Measurements from ENCODE around the gene AGBL4. TPM values are rescaled to one million over a fixed set of nuclear protein-coding genes. Genes with fewer than 3 reads are reported as not detected.

AGBL4 gene
- polyA plus RNA-seq, 3 donors: 0.05 TPM; not detected in 2

DNA sequence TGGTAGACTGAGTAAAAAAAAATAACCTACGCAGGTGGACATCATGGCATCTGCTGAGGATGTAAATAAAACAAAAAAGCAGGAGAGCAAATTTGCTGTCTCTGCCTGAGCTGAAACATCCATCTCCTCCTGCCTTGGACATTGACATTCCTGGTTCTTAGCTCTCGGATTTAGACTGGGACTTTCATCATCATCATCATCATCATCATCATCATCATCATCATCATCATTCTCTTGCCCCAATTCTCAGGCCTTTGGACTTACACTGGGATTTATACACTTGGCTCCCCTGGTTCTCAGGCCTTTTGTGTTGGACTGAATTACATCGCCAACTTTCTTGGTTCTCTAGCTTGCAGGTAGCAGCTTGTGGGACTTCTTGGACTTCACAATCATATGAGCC is 938.7 kb downstream of the AGBL4 start:
- Mint-ChIP-seq H3K4me3 (no peak overlapping the region), H3K9me3 (peaks cover 3 to 22% (median 10%) of the 10 kb centered on the region in 7 donors), H3K27ac (no peak overlapping the region), H3K36me3 (no peaks in the 10 kb centered on the region), H3K27me3 (ENCODE audit: low read depth in 3 of 3) (no peaks in the 10 kb centered on the region), H3K4me1 (no peaks in the 10 kb centered on the region)
- WGBS (ENCODE audit: insufficient coverage): 83% methylated on average over 2 of the region's 3 CpGs
- H2AFZ ChIP-seq (ENCODE audit: insufficient read depth, low read depth, low read length, poor library complexity, severe bottlenecking): no peak overlapping the region
- H3K4me2 ChIP-seq (replicated peaks; ENCODE audit: extremely low read depth, low read length, poor library complexity, severe bottlenecking): no peak overlapping the region
- TF ChIP-seq, protein P1, sequence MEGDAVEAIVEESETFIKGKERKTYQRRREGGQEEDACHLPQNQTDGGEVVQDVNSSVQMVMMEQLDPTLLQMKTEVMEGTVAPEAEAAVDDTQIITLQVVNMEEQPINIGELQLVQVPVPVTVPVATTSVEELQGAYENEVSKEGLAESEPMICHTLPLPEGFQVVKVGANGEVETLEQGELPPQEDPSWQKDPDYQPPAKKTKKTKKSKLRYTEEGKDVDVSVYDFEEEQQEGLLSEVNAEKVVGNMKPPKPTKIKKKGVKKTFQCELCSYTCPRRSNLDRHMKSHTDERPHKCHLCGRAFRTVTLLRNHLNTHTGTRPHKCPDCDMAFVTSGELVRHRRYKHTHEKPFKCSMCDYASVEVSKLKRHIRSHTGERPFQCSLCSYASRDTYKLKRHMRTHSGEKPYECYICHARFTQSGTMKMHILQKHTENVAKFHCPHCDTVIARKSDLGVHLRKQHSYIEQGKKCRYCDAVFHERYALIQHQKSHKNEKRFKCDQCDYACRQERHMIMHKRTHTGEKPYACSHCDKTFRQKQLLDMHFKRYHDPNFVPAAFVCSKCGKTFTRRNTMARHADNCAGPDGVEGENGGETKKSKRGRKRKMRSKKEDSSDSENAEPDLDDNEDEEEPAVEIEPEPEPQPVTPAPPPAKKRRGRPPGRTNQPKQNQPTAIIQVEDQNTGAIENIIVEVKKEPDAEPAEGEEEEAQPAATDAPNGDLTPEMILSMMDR (IDR thresholded peaks at IDR 0.05): no peak
- H3K27me3 ChIP-seq (ENCODE audit: control insufficient read depth in 2 of 2, insufficient read depth in 2 of 2, low read length in 2 of 2): no peaks in the 10 kb centered on the region
- intact Hi-C loops (cut with micrococcal nuclease): no loop called here
- H3K9me3 ChIP-seq (replicated peaks in 1 of 2; ENCODE audit: control insufficient read depth in 1 of 2, insufficient read depth in 1 of 2, low read length in 2 of 2): peaks cover 0 to 18% of the 10 kb centered on the region in 2 donors
- H3K79me2 ChIP-seq (ENCODE audit: insufficient read depth, low read length): no peaks in the 10 kb centered on the region
- H3K27ac ChIP-seq (ENCODE audit: low read depth in 1 of 2, low read length in 2 of 2): no peak overlapping the region
- no peak overlapping the region for H3K4me3 ChIP-seq (replicated peaks in 1 of 3; ENCODE audit: low read depth in 2 of 3, low read length in 3 of 3)
- no peak for DNase-seq
- no peak overlapping the region for H3K9ac ChIP-seq (ENCODE audit: insufficient read depth, low read length, poor library complexity, severe bottlenecking)
- H4K20me1 ChIP-seq (ENCODE audit: insufficient read depth, low read length): no peaks in the 10 kb centered on the region
- H3K4me1 ChIP-seq (ENCODE audit: control insufficient read depth in 1 of 2, insufficient read depth in 2 of 2, low read length in 2 of 2): no peaks in the 10 kb centered on the region
- H3K36me3 ChIP-seq (replicated peaks in 1 of 2; ENCODE audit: control insufficient read depth in 1 of 2, insufficient read depth in 2 of 2, low read length in 2 of 2): no peaks in the 10 kb centered on the region

DNA sequence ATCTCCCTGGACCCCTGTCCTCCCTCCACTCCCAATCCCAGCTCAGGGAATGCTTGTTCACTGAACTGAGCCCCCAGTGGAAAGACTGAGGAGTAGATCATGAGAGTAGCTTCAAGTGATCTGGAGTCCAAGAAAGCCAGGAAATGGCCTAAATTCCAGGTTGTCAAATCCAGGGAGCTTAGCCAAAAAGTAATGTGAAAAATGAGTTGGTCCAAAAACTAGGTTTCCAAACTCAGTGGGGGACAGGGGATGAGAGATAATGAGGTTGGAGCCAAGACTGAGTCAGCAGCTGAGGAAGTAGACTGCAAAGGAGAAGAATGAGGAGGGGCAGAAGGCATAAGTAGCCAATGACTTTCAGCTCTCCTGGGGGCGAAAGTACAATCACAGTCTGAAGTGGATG is 963.0 kb downstream of the AGBL4 start:
- no peaks in the 10 kb centered on the region for H3K4me1 Mint-ChIP-seq
- DNase-seq: no peak
- Histone ChIP-seq H3K4me2 (replicated peaks; ENCODE audit: extremely low read depth, low read length, poor library complexity, severe bottlenecking) (no peak overlapping the region), H3K27ac (ENCODE audit: low read depth in 1 of 2, low read length in 2 of 2) (no peak overlapping the region), H3K79me2 (ENCODE audit: insufficient read depth, low read length) (no peaks in the 10 kb centered on the region), H3K27me3 (ENCODE audit: control insufficient read depth in 2 of 2, insufficient read depth in 2 of 2, low read length in 2 of 2) (no peaks in the 10 kb centered on the region), H3K4me1 (ENCODE audit: control insufficient read depth in 1 of 2, insufficient read depth in 2 of 2, low read length in 2 of 2) (no peaks in the 10 kb centered on the region), H2AFZ (ENCODE audit: insufficient read depth, low read depth, low read length, poor library complexity, severe bottlenecking) (no peak overlapping the region), H3K9ac (ENCODE audit: insufficient read depth, low read length, poor library complexity, severe bottlenecking) (no peak overlapping the region), H3K36me3 (replicated peaks in 1 of 2; ENCODE audit: control insufficient read depth in 1 of 2, insufficient read depth in 2 of 2, low read length in 2 of 2) (no peaks in the 10 kb centered on the region), H4K20me1 (ENCODE audit: insufficient read depth, low read length) (no peaks in the 10 kb centered on the region), H3K9me3 (replicated peaks in 1 of 2; ENCODE audit: control insufficient read depth in 1 of 2, insufficient read depth in 1 of 2, low read length in 2 of 2) (peaks cover 0 to 8% of the 10 kb centered on the region in 2 donors), H3K4me3 (replicated peaks in 1 of 3; ENCODE audit: low read depth in 2 of 3, low read length in 3 of 3) (no peak overlapping the region)
- intact Hi-C loops (cut with micrococcal nuclease): no loop called here
- H3K27me3 Mint-ChIP-seq (ENCODE audit: low read depth in 3 of 3): peaks cover 0 to 2% (median 0%) of the 10 kb centered on the region in 3 donors
- H3K9me3 Mint-ChIP-seq: peaks cover 2 to 14% (median 6%) of the 10 kb centered on the region in 7 donors
- 75% methylated on average over 1 of the region's 1 CpG for WGBS (ENCODE audit: insufficient coverage)
- no peaks in the 10 kb centered on the region for H3K36me3 Mint-ChIP-seq
- no peak overlapping the region for H3K27ac Mint-ChIP-seq
- TF ChIP-seq, protein P1 (IDR thresholded peaks at IDR 0.05): no peak
- no peak overlapping the region for H3K4me3 Mint-ChIP-seq
